Mesothelial cell of epicardium (in vitro differentiated cells): ENCODE results near the gene KANK4. TPM values are rescaled to one million over a fixed set of nuclear protein-coding genes. Genes with fewer than 3 reads are reported as not detected.
"Not testable (repeated sequence)": the region's sequence is repeated elsewhere in the genome, so short reads cannot be mapped to it uniquely, and the experiment has no call there.

Source experiments
- DNase-seq, 2 experiments: peaks; one replicate each; pipeline ENCODE4 v3.0.0; 2021; ENCODE audit warnings: low spot score in 2 of 2; ENCODE audit not compliant: unreplicated experiment in 2 of 2
- H3K27ac Mint-ChIP-seq: 2 replicates; pipeline ENCODE4 v1.8.0; 2021; ENCODE audit warnings: mixed read lengths
- H3K27me3 Mint-ChIP-seq: 2 replicates; pipeline ENCODE4 v1.8.0; 2021; ENCODE audit warnings: low read depth, mixed read lengths
- H3K36me3 Mint-ChIP-seq: 2 replicates; pipeline ENCODE4 v1.8.0; 2021; ENCODE audit warnings: mixed read lengths
- H3K4me1 Mint-ChIP-seq: 2 replicates; pipeline ENCODE4 v1.8.0; 2021; ENCODE audit warnings: mixed read lengths
- H3K4me3 Mint-ChIP-seq: 2 replicates; pipeline ENCODE4 v1.8.0; 2021; ENCODE audit warnings: mild to moderate bottlenecking, moderate library complexity, mixed read lengths
- H3K9me3 Mint-ChIP-seq: 2 replicates; pipeline ENCODE4 v1.8.0; 2021; ENCODE audit warnings: mixed read lengths
- CTCF ChIP-seq: fragments of 200-600 bp; sonication (generic); IDR thresholded peaks from one replicate; pipeline ENCODE4 v1.5.0; 2021; ENCODE audit warnings: antibody characterized with exemption; ENCODE audit not compliant: unreplicated experiment
- total RNA-seq: library from RNA; stranded (reverse); gene quantifications from 3 replicates; pipeline ENCODE4 v1.2.1, GENCODE V29; 2021

The KANK4 gene
- total RNA-seq, 1 donor from 2014 or later: 34.3 TPM

DNA sequence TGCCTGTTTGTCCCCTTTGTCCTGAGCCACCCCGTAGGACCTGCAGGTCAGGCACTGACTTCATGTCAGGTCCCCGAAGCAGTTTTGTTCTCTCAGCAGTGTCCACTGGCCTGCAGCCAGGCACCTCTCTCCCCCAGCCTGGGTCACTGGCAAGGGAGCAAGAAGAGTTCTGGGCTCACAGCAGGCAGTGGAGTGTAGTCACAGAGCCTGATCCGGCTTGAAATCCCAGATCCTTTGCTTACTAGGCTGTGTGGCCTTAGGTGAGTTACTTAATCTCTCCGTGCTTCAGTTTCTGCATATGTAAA is 90.4 kb downstream of the KANK4 start:
- H3K4me3 Mint-ChIP-seq: no peak overlapping the region
- no peak for DNase-seq
- no peaks in the 10 kb centered on the region for H3K27me3 Mint-ChIP-seq
- H3K27ac Mint-ChIP-seq: peak overlapping the region; percentile 61
- peaks cover 5% of the 10 kb centered on the region for H3K36me3 Mint-ChIP-seq
- no peak for TF ChIP-seq CTCF
- H3K9me3 Mint-ChIP-seq: no peaks in the 10 kb centered on the region
- H3K4me1 Mint-ChIP-seq: peaks cover 27% of the 10 kb centered on the region

DNA sequence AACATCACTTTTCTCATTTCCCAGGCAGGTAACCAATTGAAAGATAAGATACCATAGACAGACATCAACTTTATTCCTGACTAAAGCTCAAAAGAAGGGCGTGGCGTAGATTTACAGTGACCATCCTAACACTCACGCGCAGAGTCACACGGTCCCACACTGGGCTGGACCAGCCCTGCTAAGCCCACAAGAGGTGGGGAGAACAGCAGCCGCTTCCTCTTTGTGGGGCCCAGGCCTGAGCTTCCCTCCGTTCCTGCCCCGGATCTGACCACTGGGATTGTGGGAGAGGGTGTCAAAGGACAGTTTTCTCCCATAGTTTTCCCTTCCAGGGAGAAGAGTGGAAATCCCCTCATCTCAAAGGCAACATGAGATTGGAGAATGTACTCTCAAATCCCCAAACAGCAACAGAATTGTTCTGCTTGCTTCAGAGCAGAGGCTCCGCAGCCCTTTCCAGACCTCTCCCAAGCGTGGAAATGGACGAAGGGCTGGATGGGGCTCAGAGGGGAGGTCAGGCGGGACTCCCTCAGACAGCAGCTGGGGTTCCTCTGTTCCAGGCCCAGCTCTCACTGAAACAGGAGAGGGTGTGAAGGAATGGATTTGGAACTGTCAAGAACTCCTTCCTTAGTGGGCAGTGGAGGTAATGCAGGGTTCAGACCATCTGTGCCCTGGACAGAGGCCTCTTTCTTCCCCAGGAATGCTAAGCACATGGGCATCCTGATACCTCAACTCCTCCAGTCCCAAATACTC is 90.9 kb downstream of the KANK4 start:
- DNase-seq: no peak
- TF ChIP-seq CTCF: no peak
- Mint-ChIP-seq H3K36me3 (peaks cover 5% of the 10 kb centered on the region), H3K9me3 (no peaks in the 10 kb centered on the region), H3K27ac (peak overlapping the region; percentile 61), H3K4me3 (no peak overlapping the region), H3K4me1 (peaks cover 25% of the 10 kb centered on the region), H3K27me3 (no peaks in the 10 kb centered on the region)

DNA sequence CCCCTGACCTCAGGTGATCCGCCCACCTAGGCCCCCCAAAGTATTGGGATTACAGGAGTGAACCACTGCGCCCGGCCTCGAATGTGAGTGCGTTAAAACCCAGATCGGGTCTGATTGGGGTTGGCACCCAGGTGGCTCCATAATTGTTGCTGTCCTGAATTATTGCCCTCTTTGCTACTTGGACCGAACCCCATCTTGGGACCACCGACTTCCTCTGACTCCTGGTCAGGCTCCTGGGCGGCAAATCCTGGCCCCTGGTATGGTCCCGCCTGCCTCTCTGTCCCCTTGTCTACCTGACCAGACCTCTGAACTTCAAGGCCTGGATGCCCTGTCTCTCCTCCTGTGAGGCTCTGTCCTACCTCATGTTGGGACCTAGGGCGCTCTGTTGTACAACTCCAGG is 91.7 kb downstream of the KANK4 start:
- no peak for DNase-seq
- Mint-ChIP-seq H3K9me3 (no peaks in the 10 kb centered on the region), H3K36me3 (peaks cover 5% of the 10 kb centered on the region), H3K27ac (no peak overlapping the region), H3K4me3 (no peak overlapping the region), H3K27me3 (no peaks in the 10 kb centered on the region), H3K4me1 (peaks cover 19% of the 10 kb centered on the region)
- no peak for TF ChIP-seq CTCF

GRCh38 chr1:62224182-62224581 is 95.1 kb downstream of the KANK4 start:
- no peak for DNase-seq
- Mint-ChIP-seq H3K27ac (no peak overlapping the region), H3K36me3 (peaks cover 5% of the 10 kb centered on the region), H3K9me3 (no peaks in the 10 kb centered on the region), H3K4me1 (peaks cover 2% of the 10 kb centered on the region), H3K27me3 (no peaks in the 10 kb centered on the region), H3K4me3 (no peak overlapping the region)
- TF ChIP-seq CTCF: no peak

- Mint-ChIP-seq H3K36me3 (no peaks in the 10 kb centered on the region), H3K27me3 (no peaks in the 10 kb centered on the region), H3K27ac (no peak overlapping the region), H3K4me1 (no peaks in the 10 kb centered on the region), H3K4me3 (no peak overlapping the region), H3K9me3 (no peaks in the 10 kb centered on the region)
- no peak for TF ChIP-seq CTCF
- DNase-seq: no peak
Measured at GRCh38 chr1:62222321-62222720, 96.9 kb downstream of the KANK4 start.

- TF ChIP-seq CTCF: no peak
- H3K4me3 Mint-ChIP-seq: no peak overlapping the region
- no peaks in the 10 kb centered on the region for H3K36me3 Mint-ChIP-seq
Measured at GRCh38 chr1:62221171-62221570, 98.1 kb downstream of the KANK4 start.

DNA sequence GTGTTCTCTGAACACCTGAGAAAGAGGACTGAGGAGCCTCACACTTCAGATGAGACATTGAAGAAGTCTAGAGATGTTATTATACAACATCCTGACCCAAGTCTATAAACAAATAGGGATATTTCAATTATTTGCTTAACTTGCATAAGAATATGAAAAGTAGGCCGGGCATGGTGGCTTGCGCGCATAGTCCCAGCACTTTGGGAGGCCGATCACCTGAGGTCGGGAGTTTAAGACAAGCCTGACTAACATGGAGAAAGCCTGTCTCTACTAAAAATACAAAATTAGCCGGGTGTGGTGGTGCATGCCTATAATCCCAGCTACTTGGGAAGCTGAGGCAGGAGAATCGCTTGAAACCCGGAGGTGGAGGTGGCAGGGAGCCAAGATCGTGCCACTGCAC is 98.8 kb downstream of the KANK4 start:
- H3K36me3 Mint-ChIP-seq, H3K27me3 Mint-ChIP-seq, DNase-seq, H3K9me3 Mint-ChIP-seq, H3K27ac Mint-ChIP-seq, H3K4me3 Mint-ChIP-seq, H3K4me1 Mint-ChIP-seq: not testable (repeated sequence)

More at GRCh38 chr1:62221171-62221570, 98.1 kb downstream of the KANK4 start:
- no peak for DNase-seq
- Mint-ChIP-seq H3K27ac (no peak overlapping the region), H3K9me3 (no peaks in the 10 kb centered on the region), H3K27me3 (no peaks in the 10 kb centered on the region), H3K4me1 (no peaks in the 10 kb centered on the region)
